Activated CD4-positive, alpha-beta T cell treated with anti-CD3 and anti-CD28 coated beads, Interleukin-10, Interleukin-2, amounts not matched to agents 100 ng/mL and 50 ng/mL, durations not matched to agents 16 hours and 8 hours (primary cell): ENCODE data around the gene SLC16A5.
A peak's percentile ranks its signal among the peaks of the same experiment; 100 is the strongest.
"Not testable (repeated sequence)": the region's sequence is repeated elsewhere in the genome, so short reads cannot be mapped to it uniquely, and the experiment has no call there.

Source experiments
- DNase-seq: peaks from one replicate; pipeline ENCODE4 v3.0.0-alpha.2; 2020

SLC16A5 gene

DNA sequence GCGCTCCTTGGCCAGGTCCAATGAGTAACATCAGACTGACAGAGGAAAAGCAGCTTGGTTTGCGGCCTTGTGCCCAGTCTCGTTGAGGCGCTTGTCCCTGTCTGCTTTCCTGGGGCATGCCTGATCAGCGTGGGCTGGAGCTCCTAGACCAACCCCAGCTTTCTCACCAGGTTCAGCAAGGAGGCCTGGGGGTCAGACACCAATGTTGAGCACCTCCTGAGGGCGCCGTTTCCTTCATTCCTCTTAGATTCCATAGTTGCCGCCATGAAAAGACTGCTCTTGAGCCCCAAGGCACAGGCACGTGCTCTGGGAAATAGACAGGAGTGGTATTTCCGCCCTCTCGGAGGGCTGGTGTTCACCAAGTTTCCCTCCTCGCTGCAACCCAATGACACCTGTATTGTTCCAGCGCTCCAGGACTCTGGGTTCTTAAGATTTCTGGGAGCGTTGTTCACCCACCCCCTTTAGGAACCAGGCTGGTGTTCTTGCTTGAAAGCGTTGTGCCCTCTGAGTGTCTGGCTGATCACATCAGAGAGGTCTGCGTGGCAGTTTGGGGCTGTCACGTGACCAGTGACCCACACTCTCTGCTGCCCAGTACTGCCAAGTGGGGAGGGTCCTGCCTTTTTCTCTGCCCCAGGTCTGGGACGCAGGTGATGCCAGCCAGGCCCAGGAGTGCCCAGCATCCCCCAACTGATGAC lies 22.7 kb upstream of the SLC16A5 start:
- DNase-seq, result no peak

DNA sequence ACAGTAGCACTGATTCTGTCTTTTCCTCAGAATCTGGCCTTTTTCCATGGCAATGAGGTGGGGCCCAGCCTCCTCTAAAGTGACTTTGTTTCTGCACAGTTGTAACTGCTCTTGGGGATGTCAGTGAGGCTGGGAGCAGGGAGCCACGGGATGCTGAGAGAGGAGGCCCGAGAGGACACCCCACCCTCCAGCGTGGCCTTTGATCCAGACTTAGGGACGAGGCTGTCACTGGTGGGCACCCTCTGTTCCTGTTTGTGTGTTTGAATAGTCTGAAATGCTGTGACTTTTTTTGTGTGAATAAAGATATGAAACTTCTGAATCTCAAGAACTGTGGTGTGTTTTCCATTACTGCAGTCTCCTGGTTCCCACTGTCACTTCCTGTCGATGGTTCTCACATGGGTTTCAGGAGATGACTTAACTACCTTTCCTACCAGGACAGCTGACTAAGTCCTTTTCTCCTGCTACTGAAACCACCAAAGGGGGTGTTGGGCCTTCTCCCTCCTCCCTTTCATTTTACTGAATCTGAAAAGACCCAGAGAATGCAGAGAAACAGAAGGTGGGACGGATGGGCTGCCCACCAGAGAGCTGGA lies 22.1 kb upstream of the SLC16A5 start:
- DNase-seq, result peak; percentile 71

DNA sequence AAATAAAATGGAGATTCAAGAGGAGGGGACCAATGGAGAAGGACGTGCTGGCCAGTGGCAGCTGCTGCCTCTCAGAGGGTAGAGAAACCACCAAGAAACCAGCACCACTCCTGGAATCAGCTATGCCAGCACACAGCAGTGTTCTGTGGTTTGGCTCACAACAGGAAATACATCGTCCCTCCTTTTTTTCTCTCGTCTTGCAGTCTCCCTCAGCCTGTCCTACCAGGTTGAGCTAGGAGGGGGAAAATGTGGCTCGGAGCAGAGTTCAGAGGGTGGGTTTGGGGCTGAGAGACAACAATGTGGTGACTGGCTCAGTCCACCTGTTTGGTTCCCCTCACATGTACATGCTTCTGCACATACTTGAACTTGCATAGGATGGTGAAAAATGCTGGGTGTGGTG lies 19.9 kb upstream of the SLC16A5 start:
- peak; percentile 79 for DNase-seq

GRCh38 chr17:75068750-75069149 lies 19.0 kb upstream of the SLC16A5 start:
- no peak for DNase-seq

- no peak for DNase-seq
Measured at GRCh38 chr17:75069783-75070182, 18.0 kb upstream of the SLC16A5 start.

- DNase-seq, result not testable (repeated sequence)
Measured at GRCh38 chr17:75071478-75072271, 16.1 kb upstream of the SLC16A5 start.

DNA sequence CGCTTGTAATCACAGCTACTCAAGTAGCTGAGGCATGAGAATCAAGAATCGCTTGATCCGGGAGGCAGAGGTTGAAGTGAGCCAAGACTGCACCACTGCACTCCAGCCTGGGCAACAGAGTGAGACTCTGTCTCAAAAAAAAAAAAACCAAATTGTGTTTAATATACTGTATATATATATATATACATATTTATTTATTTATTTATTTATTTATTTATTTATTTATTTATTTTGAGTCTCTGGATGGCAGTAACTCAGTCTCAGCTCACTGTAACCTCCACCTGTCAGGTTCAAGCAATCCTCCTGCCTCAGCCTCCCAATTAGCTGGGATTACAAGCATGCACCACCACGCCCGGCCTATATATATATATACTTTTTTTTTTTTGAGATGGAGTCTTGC lies 14.8 kb upstream of the SLC16A5 start:
- not testable (repeated sequence) for DNase-seq

- no peak for DNase-seq
Measured at GRCh38 chr17:75073618-75074047, 14.1 kb upstream of the SLC16A5 start.

- DNase-seq, result no peak
Measured at GRCh38 chr17:75074532-75074931, 13.2 kb upstream of the SLC16A5 start.

DNA sequence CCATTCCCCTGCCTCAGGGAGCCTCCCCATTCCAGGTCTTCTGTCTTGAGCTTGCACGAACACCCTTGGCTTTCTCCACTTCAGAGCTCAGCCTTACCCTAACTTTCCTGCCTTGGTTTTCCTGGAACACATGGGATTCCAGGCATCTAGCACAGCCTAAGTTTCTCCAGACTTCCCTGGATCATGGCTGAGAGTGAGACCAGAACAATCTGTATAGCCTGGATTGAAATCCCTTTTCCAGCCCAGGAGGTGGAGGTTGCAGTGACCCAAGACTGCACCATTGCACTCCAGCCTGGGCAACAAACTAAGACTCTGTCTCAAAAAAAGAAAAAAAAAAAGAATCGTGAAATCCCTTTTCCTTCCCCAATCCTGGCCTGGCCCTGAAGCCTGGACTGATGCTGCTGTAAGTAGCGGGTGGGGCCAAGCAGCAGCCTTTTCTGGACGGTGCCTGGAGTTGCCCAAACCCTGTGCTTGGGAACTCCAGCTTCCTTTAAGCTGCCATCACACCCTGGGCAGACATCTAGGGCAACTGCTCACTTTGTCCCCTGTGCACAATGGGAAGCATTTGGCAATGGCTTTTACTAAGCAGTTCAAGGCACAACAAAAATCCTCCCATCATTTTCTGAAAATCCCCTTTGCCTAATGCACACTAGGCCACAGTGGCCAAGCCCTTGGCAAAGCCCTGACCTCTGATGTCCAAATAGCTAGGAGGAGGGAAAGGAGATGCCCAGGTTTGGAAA lies 12.0 kb upstream of the SLC16A5 start:
- DNase-seq, result no peak

DNA sequence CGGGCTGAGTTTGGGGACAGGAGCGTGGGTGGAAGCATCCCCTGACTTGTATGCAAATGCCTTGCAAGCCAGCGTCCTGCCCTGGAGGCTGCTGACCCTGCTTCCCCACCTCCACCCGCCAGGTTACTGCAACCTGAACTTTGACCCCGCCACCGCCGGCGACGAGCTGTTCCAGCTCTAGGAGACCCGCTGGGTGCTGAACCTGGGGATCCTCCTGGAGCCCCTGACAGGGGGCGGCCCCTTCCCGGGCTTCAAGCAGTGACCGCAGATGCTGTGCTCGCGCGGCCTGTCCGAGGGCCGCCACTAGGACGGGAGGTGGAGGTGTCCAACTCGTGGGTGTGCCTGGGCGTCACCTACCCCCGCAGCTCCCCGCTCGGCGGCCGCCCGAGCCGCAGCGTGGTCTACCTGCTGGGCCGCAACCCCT lies 10.7 kb upstream of the SLC16A5 start:
- DNase-seq, result no peak

DNA sequence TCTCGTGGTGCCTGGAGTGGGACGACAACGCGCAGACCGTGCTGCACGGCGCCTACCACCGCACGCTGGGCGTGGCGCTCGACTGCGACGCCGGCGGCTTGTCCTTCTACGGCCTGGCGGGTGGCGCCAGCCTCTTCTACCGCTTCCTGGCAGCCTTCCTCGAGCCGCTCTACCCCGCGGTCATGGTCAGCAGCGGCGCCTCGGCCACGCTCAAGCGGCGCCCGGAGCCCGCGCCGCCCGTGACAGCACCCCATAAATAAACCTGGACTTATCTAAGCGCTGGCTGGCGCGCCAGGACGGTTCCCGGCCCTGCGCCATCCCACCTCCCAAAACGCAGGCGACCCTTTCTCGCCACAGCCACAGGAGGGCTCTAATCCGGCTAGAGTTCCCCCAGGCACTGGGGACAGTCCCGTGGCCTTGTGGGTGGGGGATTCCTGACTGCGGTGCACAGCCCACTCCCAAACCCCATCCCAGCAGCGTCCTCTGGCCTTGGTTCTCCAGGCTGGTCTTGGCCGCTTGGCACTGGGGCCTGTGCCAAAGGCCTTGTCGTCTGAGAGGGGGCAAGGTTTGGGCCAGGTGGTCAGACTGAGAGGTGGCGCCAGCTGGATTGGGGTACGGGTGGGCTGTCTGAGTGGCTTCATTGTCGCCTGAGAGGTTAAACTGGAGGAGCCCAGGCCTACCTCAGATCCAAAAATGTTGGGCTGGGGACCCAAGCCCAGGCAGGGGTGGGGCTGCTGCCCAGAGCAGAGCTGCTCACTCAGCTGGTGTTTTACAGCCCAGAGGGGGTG lies 10.1 kb upstream of the SLC16A5 start:
- DNase-seq, result peak; percentile 58

GRCh38 chr17:75078284-75079022 lies 9.3 kb upstream of the SLC16A5 start:
- DNase-seq, result no peak

- no peak for DNase-seq
Measured at GRCh38 chr17:75079023-75079373, 8.8 kb upstream of the SLC16A5 start.

DNA sequence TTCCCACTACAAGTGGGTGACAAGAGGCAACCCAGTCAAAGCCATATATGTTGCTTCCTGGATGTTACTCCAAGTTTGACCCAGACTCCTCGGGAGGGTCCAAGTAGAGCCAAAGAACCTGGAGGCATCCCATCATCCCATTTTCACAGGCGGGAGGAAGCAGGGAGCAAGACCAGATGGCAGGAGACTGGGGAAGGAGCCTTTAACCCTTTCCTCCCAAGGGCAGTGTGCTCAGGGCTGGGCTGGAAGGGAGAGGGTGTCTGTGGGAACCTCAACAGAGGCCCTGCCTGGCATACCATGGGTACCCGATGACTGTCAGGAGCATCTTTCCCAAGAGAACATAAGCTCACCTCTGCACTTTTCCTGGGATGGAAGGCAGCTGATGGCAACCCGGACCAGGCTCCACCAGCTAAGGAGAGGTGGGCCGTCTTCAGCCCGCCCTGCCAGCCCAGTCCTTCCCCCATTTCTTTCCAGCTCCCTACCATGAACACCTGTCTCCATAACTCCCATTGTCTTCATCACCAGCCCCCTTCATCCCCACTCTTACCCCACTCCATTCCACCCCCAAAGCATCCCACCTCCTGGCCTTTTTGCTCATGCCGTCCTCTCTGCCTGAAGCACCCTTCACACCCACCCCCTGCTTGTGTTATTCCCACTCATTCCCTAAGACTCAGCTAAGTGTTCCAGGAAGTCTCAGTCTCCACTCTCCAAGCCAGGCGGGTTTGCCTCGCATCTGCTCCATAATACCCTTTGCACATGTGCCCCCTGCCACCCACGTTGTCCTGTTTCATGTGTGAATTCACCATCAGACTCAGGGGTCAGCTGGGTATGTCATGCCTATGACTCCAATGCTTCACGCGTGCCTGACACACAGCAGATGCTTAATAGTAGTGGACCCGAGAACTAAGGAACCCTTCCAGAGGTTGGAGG lies 5.9 kb upstream of the SLC16A5 start:
- DNase-seq, result no peak

DNA sequence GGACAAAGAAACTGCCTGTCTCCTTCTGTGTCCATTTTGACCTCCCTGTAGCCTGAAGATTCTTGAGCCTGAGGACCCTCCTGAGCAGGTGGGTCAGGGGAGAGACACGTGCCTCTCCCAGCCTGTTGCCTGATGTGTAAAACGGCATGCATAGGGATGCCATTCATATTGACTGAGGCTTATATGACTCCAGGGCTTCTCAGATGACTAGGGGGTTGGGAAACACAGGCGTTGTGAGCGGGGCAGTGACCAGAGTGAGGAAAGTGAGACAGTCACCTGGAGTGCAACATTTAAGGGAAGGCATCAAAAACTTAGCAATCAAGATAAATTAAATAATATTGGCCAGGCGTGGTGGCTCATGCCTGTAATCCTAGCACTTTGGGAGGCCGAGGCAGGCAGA lies 5.1 kb upstream of the SLC16A5 start:
- DNase-seq, result no peak

DNA sequence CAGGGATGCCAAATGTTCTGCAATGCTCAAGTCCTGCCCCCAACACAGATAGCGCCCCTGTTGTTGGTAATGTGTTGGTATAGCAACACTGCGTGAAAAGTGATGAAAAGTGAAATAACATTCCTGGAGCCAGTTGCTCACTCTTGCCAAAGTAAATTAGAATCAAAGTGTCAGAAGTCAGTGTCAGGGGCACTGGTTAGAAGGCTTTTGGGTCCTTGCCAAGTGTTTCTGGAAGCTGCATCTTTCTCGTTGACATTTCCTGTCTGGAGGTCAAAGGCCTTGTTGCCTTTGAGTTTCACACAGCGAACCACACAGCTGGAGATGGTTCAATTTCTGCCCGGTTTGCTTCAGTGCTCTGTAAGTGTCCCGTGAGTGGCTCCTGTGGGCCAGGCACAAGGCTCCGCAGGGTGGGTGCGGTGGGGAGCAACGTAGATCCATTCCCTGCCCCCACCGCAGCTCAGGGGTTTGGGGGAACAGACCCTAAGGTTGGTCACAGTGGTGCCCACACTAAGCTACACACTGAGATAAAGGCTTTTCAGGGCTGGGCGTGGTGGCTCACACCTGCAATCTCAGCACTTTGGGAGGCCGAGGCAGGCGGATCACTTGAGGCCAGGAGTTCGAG lies 3.6 kb upstream of the SLC16A5 start:
- DNase-seq, result no peak

DNA sequence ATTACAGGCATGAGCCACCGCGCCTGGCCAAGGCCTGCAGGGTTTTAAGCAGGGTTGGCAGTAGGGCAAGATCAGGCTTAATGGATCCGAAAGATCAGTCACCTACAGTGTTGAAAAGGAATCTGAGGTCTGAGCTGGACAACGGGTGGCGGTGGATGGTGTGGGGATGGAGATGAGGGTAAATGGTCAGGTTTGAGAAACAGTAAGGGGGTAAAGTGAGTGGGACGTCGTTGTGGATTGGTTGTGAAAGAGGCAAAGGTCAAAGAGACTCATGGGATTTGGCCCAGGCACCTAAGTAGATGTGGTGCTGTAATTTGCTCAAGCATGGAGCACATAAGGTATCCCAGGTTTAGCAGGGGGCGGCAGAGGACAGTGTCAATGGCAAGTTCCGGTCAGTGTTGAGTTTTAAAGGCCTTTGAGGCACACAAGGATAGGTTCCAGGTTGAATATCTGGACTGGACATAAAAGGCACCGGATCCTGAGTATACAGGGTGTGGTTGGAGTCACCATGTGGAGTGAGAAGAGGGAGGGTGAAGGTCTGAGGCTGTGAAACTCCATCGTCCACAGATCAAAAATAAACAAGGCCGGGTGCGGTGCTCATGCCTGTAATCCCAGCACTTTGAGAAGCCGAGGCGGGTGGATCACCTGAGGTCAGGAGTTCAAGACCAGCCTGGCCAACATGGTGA lies 1.1 kb upstream of the SLC16A5 start:
- no peak for DNase-seq

GRCh38 chr17:75087182-75087557 lies 584 bp upstream of the SLC16A5 start:
- no peak for DNase-seq
